Muscle of leg (tissue), 11 donors: ENCODE data around the gene LDLRAD1. TPM values are rescaled to one million over a fixed set of nuclear protein-coding genes. Genes with fewer than 3 reads are reported as not detected.
"Not testable (repeated sequence)": the region's sequence is repeated elsewhere in the genome, so short reads cannot be mapped to it uniquely, and the experiment has no call there.

ENCODE experiments used
- DNase-seq: peaks from one replicate; pipeline ENCODE4 v3.0.0; 2013
- H3K27ac ChIP-seq: one replicate; pipeline ENCODE4 v1.5.1; 2013; ENCODE audit warnings: mild to moderate bottlenecking, low read length, control low read depth
- H3K27me3 ChIP-seq: one replicate; pipeline ENCODE4 v1.6.1; 2013; ENCODE audit warnings: low read length; ENCODE audit not compliant: control insufficient read depth, insufficient read depth
- H3K36me3 ChIP-seq: one replicate; pipeline ENCODE4 v1.6.1; 2013; ENCODE audit warnings: low read length; ENCODE audit not compliant: control insufficient read depth, insufficient read depth
- H3K4me1 ChIP-seq: one replicate; pipeline ENCODE4 v1.6.1; 2013; ENCODE audit warnings: low read length; ENCODE audit not compliant: control insufficient read depth, insufficient read depth
- H3K4me3 ChIP-seq: one replicate; pipeline ENCODE4 v1.5.1; 2013; ENCODE audit warnings: low read length, control low read depth
- H3K9me3 ChIP-seq: replicated peaks from 2 replicates; pipeline ENCODE4 v1.6.1; 2013; ENCODE audit warnings: low read depth, low read length; ENCODE audit not compliant: control insufficient read depth
- WGBS: methylation state at CpG from one replicate; pipeline ENCODE4 v1.1.5; 2013; ENCODE audit warnings: missing lambda C conversion rate; ENCODE audit not compliant: insufficient coverage; 5-methylcytosine and 5-hydroxymethylcytosine counted together
- polyA plus RNA-seq, 8 donors: library from polyadenylated mRNA; unstranded; fragments of 120-200 nt; gene quantifications; one replicate each; pipeline versions ENCODE4 v1.2.1 to v1.2.3, GENCODE V29; 2013; ENCODE audit warnings: inconsistent platforms in 1 of 8, low replicate concordance in 1 of 8; ENCODE audit not compliant: insufficient read length in 8 of 8, insufficient read depth in 1 of 8
- total RNA-seq: library from RNA; stranded (reverse); fragments of 120-200 nt; gene quantifications from one replicate; pipeline ENCODE4 v1.2.4, GENCODE V29; 2013

The LDLRAD1 gene
- total and polyA plus RNA-seq, 9 donors = 0.30 TPM; not detected in 8

- no peaks in the 10 kb centered on the region for H3K36me3 ChIP-seq
- H3K4me3 ChIP-seq = no peak overlapping the region
- H3K27ac ChIP-seq = no peak overlapping the region
- H3K9me3 ChIP-seq = no peaks in the 10 kb centered on the region
- WGBS = 57% methylated on average over 1 of the region's 4 CpGs
- no peak for DNase-seq
- H3K4me1 ChIP-seq = no peaks in the 10 kb centered on the region
- H3K27me3 ChIP-seq = peaks cover 3% of the 10 kb centered on the region
Observed at GRCh38 chr1:54007613-54008012, 10.4 kb downstream of the LDLRAD1 start.

DNA sequence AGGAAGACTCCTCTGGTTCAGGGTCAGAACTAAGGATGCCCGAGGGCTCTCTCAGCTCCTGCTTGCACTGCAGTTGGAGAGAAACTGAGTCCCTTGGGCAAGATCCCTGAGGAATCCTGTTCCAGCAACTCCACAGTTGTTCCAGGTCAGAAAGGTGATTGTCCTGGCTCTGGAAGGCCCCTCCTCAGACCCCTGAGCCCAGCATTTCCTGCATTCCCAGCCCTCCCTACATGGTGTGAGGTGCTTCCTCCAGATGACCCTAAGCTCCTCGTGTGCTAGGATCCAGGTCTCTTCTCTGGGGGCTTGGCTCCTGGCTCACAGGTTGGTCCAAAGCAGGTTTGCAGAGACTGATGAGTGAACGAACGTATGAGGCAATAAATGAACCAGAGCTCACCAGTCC is 11.5 kb downstream of the LDLRAD1 start:
- no peak overlapping the region for H3K4me3 ChIP-seq
- H3K36me3 ChIP-seq = no peaks in the 10 kb centered on the region
- no peak overlapping the region for H3K27ac ChIP-seq
- 46% methylated on average over 4 of the region's 4 CpGs for WGBS
- H3K9me3 ChIP-seq = no peaks in the 10 kb centered on the region
- no peaks in the 10 kb centered on the region for H3K27me3 ChIP-seq
- no peaks in the 10 kb centered on the region for H3K4me1 ChIP-seq
- DNase-seq = no peak

- no peaks in the 10 kb centered on the region for H3K27me3 ChIP-seq
- 95% methylated on average over 23 of the region's 27 CpGs for WGBS
- no peak overlapping the region for H3K27ac ChIP-seq
Observed at GRCh38 chr1:54004481-54005049, 13.4 kb downstream of the LDLRAD1 start.

GRCh38 chr1:54003750-54004480 is 14.1 kb downstream of the LDLRAD1 start:
- not testable (repeated sequence) for H3K36me3 ChIP-seq, DNase-seq, H3K27me3 ChIP-seq, H3K27ac ChIP-seq, H3K9me3 ChIP-seq, H3K4me3 ChIP-seq, H3K4me1 ChIP-seq
- 95% methylated on average over 19 of the region's 19 CpGs for WGBS

More at GRCh38 chr1:54004481-54005049, 13.4 kb downstream of the LDLRAD1 start:
- no peak for DNase-seq
- no peaks in the 10 kb centered on the region for H3K36me3 ChIP-seq
- no peak overlapping the region for H3K4me3 ChIP-seq
- no peaks in the 10 kb centered on the region for H3K9me3 ChIP-seq
- no peaks in the 10 kb centered on the region for H3K4me1 ChIP-seq

- Histone ChIP-seq H3K36me3 (no peaks in the 10 kb centered on the region), H3K4me1 (no peaks in the 10 kb centered on the region), H3K27me3 (no peaks in the 10 kb centered on the region), H3K9me3 (no peaks in the 10 kb centered on the region), H3K4me3 (no peak overlapping the region), H3K27ac (no peak overlapping the region)
- no peak for DNase-seq
- 85% methylated on average over 12 of the region's 12 CpGs for WGBS
Observed at GRCh38 chr1:54003249-54003646, 14.7 kb downstream of the LDLRAD1 start.

GRCh38 chr1:54002544-54003248 is 15.3 kb downstream of the LDLRAD1 start:
- DNase-seq = no peak
- H3K9me3 ChIP-seq = no peaks in the 10 kb centered on the region
- no peak overlapping the region for H3K27ac ChIP-seq
- no peaks in the 10 kb centered on the region for H3K36me3 ChIP-seq
- H3K27me3 ChIP-seq = no peaks in the 10 kb centered on the region
- 49% methylated on average over 5 of the region's 9 CpGs for WGBS
- H3K4me3 ChIP-seq = no peak overlapping the region
- no peaks in the 10 kb centered on the region for H3K4me1 ChIP-seq

- no peaks in the 10 kb centered on the region for H3K4me1 ChIP-seq
- DNase-seq = no peak
Observed at GRCh38 chr1:54001591-54001990, 16.4 kb downstream of the LDLRAD1 start.

DNA sequence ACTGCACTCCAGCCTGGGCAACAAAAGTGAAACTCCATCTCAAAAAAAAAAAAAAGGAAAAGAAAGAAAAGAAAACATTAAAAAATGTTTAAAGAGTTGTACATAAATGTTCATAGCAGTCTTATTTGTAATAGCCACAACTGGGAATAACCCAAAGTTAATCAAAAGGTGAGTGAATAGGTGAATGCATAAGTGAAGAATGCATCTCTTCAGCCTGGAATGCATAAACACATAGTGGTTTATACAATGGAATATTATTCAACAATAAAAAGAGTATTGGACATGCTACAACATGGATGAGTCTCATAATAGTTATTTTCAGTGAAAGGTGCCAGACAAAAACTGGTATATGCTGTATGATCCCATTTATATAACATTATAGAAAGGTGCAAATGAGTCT is 18.1 kb downstream of the LDLRAD1 start:
- no peaks in the 10 kb centered on the region for H3K4me1 ChIP-seq
- H3K27me3 ChIP-seq = no peaks in the 10 kb centered on the region
- H3K27ac ChIP-seq = no peak overlapping the region
- no peaks in the 10 kb centered on the region for H3K36me3 ChIP-seq
- H3K4me3 ChIP-seq = no peak overlapping the region
- H3K9me3 ChIP-seq = no peaks in the 10 kb centered on the region
- DNase-seq = no peak

More at GRCh38 chr1:54001591-54001990, 16.4 kb downstream of the LDLRAD1 start:
- Histone ChIP-seq H3K4me3 (no peak overlapping the region), H3K27ac (no peak overlapping the region), H3K27me3 (no peaks in the 10 kb centered on the region), H3K36me3 (no peaks in the 10 kb centered on the region), H3K9me3 (no peaks in the 10 kb centered on the region)
- 57% methylated on average over 1 of the region's 3 CpGs for WGBS

DNA sequence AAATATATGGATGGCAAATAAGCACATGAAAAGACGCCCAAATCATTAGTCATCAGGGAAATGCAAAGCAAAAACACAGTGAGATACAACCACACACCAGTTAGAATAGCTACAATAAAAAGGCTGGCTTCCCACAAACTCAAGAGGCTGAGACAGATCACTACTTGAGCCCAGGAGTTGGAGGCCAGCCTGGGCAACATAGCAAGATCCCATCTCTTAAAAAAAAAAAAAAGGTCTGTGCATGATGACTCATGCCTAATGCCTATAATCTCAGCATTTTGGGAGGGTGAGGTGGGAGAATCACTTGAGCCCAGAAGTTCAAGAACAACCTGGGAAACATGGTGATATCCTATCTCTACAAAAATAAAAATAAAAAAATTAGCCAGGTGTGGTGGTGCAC is 19.8 kb downstream of the LDLRAD1 start:
- no CpG with 5 or more reads among the region's 1 CpG for WGBS
- Histone ChIP-seq H3K27me3 (no peaks in the 10 kb centered on the region), H3K27ac (no peak overlapping the region), H3K4me3 (no peak overlapping the region), H3K9me3 (no peaks in the 10 kb centered on the region), H3K36me3 (no peaks in the 10 kb centered on the region), H3K4me1 (no peaks in the 10 kb centered on the region)
- DNase-seq = no peak

DNA sequence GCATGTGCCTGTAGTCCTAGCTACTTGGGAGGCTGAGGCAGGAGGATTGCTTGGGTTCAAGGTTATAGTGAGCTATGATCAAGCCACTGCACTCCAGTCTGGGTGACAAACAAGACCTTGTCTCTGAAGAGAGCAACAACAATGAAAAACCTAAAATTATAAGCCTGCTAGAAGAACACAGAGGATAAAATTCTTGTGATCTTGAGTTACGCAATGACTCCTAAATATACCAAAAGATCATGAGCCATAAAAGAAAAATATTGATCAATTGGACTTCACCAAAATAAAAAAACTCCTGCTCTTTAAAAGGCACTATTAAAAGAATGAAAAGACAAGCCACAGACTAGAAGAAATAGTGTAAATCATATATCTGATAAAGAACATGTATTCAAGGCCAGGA is 22.3 kb downstream of the LDLRAD1 start:
- Histone ChIP-seq H3K27me3 (no peaks in the 10 kb centered on the region), H3K4me1 (no peaks in the 10 kb centered on the region), H3K36me3 (no peaks in the 10 kb centered on the region), H3K27ac (no peak overlapping the region), H3K4me3 (no peak overlapping the region), H3K9me3 (no peaks in the 10 kb centered on the region)
- WGBS = no CpG with 5 or more reads among the region's 1 CpG
- DNase-seq = no peak
